Endometrial microvascular endothelial cells (primary cell): ENCODE measurements around the gene RNASEL. TPM values are rescaled to one million over a fixed set of nuclear protein-coding genes. Genes with fewer than 3 reads are reported as not detected.

Experiments used
- in situ Hi-C: cut with HindIII; loops from 2 replicates; pipeline ENCODE4 v1.10.0; 2017; ENCODE audit warnings: low sequenced_read_pairs, low pct_unique_long_range_greater_than_20kb; ENCODE audit errors: inconsistent ontology term
- total RNA-seq: library from RNA; depleted of rRNA; stranded (reverse); fragments of >200 nt; gene quantifications from one replicate; pipeline ENCODE4 v1.2.3, GENCODE V29; 2015; ENCODE audit errors: inconsistent ontology term

RNASEL gene
- total RNA-seq, 1 donor from 2014 or later: 2.6 TPM

- in situ Hi-C loops: no loop called here
Measured at GRCh38 chr1:182624577-182624976, 35.5 kb upstream of the RNASEL start.

- in situ Hi-C loops: no loop called here
Measured at GRCh38 chr1:182622901-182623528, 34.0 kb upstream of the RNASEL start.

- in situ Hi-C loops: no loop called here
Measured at GRCh38 chr1:182621906-182622305, 32.9 kb upstream of the RNASEL start.

- in situ Hi-C loops: no loop called here
Measured at GRCh38 chr1:182620924-182621585, 32.0 kb upstream of the RNASEL start.

- in situ Hi-C loops: no loop called here
Measured at GRCh38 chr1:182617734-182618351, 28.8 kb upstream of the RNASEL start.

- in situ Hi-C loops: no loop called here
Measured at GRCh38 chr1:182617014-182617429, 28.0 kb upstream of the RNASEL start.

- in situ Hi-C loops: no loop called here
Measured at GRCh38 chr1:182616130-182617013, 27.3 kb upstream of the RNASEL start.

- in situ Hi-C loops: no loop called here
Measured at GRCh38 chr1:182615468-182616129, 26.5 kb upstream of the RNASEL start.

- in situ Hi-C loops: no loop called here
Measured at GRCh38 chr1:182614796-182615454, 25.9 kb upstream of the RNASEL start.

- in situ Hi-C loops: no loop called here
Measured at GRCh38 chr1:182611787-182612186, 22.7 kb upstream of the RNASEL start.

- in situ Hi-C loops: no loop called here
Measured at GRCh38 chr1:182611326-182611725, 22.3 kb upstream of the RNASEL start.

GRCh38 chr1:182610606-182611194, 21.6 kb upstream of the RNASEL start:
- in situ Hi-C loops: no loop called here

GRCh38 chr1:182608845-182609610, 20.0 kb upstream of the RNASEL start:
- in situ Hi-C loops: no loop called here

GRCh38 chr1:182608236-182608635, 19.2 kb upstream of the RNASEL start:
- in situ Hi-C loops: no loop called here

GRCh38 chr1:182607566-182607965, 18.5 kb upstream of the RNASEL start:
- in situ Hi-C loops: no loop called here

GRCh38 chr1:182604175-182605164, 15.4 kb upstream of the RNASEL start, which contains the start of gene RGS16:
Gene RGS16, minus strand, starts transcription at chr1:182604389. Its CDS starts 130 bp downstream, at chr1:182604259.
- in situ Hi-C loops: no loop called here
